IPS DF 6.9 (cell line): ENCODE data around the gene DSG4.
"Not testable (repeated sequence)": the region's sequence is repeated elsewhere in the genome, so short reads cannot be mapped to it uniquely, and the experiment has no call there.

Experiments
- DNase-seq: peaks from one replicate; pipeline ENCODE4 v3.0.0-alpha.2; 2013; ENCODE audit warnings: low read depth, low spot score
- H3K27ac ChIP-seq: one replicate; pipeline ENCODE4 v1.5.1; 2013; ENCODE audit warnings: low read length, control low read depth
- H3K27me3 ChIP-seq: 2 replicates; pipeline ENCODE4 v1.6.1; 2013; ENCODE audit warnings: mild to moderate bottlenecking, low read length; ENCODE audit not compliant: control insufficient read depth, insufficient read depth
- H3K36me3 ChIP-seq: 2 replicates; pipeline ENCODE4 v1.6.1; 2013; ENCODE audit warnings: low read length; ENCODE audit not compliant: control insufficient read depth, insufficient read depth
- H3K4me1 ChIP-seq: 2 replicates; pipeline ENCODE4 v1.6.1; 2013; ENCODE audit warnings: low read length; ENCODE audit not compliant: control insufficient read depth, insufficient read depth
- H3K4me3 ChIP-seq: 2 replicates; pipeline ENCODE4 v1.5.1; 2013; ENCODE audit warnings: mild to moderate bottlenecking, low read length
- H3K9me3 ChIP-seq: 2 replicates; pipeline ENCODE4 v1.6.1; 2013; ENCODE audit warnings: low read length, inconsistent platforms; ENCODE audit not compliant: control insufficient read depth, insufficient read depth
- WGBS: extraction: QIAGEN DNeasy Blood & Tissue Kit; methylation state at CpG from one replicate; pipeline ENCODE4 v1.1.7; 2013; ENCODE audit warnings: mixed read lengths, missing lambda C conversion rate; ENCODE audit not compliant: insufficient read length, insufficient coverage; 5-methylcytosine and 5-hydroxymethylcytosine counted together

The DSG4 gene

GRCh38 chr18:31376477-31376876, at the start of gene DSG4:
DSG4 (plus strand) TSS chr18:31376777; CDS start chr18:31376912, 135 bp downstream.
- H3K4me1 ChIP-seq, result no peaks in the 10 kb centered on the region
- H3K27ac ChIP-seq, result no peak within 1 kb of the TSS
- no peaks in the 10 kb centered on the region for H3K9me3 ChIP-seq
- H3K4me3 ChIP-seq, result no peak within 1 kb of the TSS
- no peak for DNase-seq
- no peaks in the 10 kb centered on the region for H3K27me3 ChIP-seq
- WGBS, result no CpG with 5 or more reads among the region's 3 CpGs
- H3K36me3 ChIP-seq, result no peaks in the 10 kb centered on the region

DNA sequence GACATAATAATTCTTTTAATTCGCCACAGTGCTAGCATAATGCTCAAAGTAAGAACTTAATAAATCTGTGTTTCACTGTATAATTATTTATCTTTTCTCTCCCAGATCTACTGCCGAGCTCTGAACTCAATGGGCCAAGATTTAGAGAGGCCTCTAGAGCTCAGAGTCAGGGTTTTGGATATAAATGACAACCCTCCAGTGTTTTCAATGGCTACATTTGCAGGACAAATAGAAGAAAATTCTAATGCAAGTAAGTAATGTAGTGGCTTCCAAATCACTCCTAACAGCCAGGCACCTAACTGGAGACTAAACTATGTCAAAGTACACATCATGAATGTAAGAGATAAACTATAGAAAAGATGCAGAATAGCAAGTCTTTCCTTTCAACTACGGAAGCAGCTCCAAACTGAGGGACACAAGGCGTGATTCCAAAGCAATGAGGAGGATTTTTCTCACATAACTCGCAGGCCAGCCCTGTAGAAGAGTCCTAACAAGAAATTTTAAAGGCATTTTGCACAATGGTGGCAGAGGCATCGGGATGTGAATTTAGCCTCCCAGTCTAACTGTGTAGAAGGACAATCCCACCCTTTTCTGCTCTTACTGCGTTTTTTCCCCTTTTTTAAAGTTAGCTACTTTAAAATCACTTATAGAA, 46.7 kb upstream of the DSG4 start:
- no peak overlapping the region for H3K27ac ChIP-seq
- no CpG with 5 or more reads among the region's 7 CpGs for WGBS
- no peaks in the 10 kb centered on the region for H3K27me3 ChIP-seq
- DNase-seq, result no peak
- no peaks in the 10 kb centered on the region for H3K36me3 ChIP-seq
- H3K4me3 ChIP-seq, result no peak overlapping the region
- H3K4me1 ChIP-seq, result no peaks in the 10 kb centered on the region; the same call in 1 of the 2 replicates
- no peaks in the 10 kb centered on the region for H3K9me3 ChIP-seq

DNA sequence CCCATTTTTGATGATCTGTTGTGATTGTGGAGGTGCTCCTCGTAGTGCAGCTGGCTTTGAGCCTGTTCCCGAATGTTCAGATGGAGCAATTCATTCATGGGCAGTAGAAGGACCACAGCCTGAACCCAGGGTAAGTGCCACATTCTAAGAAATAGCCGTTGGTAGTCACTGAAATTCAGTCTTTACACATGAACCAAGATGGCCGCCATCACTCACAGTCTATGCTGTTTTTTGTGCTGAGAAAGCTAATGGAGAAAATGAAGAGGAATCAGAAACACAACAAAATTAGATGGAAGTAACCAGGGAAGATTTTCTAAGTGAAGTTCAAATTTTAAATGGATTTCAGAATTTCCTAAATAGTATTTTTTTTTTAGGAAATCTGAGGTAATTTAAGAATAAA, 33.1 kb upstream of the DSG4 start:
- Histone ChIP-seq H3K27ac (no peak overlapping the region), H3K4me1 (no peaks in the 10 kb centered on the region), H3K9me3 (no peaks in the 10 kb centered on the region), H3K4me3 (no peak overlapping the region), H3K27me3 (no peaks in the 10 kb centered on the region), H3K36me3 (no peaks in the 10 kb centered on the region)
- no peak for DNase-seq
- no CpG with 5 or more reads among the region's 4 CpGs for WGBS

- WGBS, result no CpG with 5 or more reads among the region's 17 CpGs
- not testable (repeated sequence) for H3K27me3 ChIP-seq, H3K9me3 ChIP-seq, H3K27ac ChIP-seq, H3K4me3 ChIP-seq, H3K4me1 ChIP-seq, H3K36me3 ChIP-seq, DNase-seq
Measured at GRCh38 chr18:31353336-31353735, 23.2 kb upstream of the DSG4 start.

DNA sequence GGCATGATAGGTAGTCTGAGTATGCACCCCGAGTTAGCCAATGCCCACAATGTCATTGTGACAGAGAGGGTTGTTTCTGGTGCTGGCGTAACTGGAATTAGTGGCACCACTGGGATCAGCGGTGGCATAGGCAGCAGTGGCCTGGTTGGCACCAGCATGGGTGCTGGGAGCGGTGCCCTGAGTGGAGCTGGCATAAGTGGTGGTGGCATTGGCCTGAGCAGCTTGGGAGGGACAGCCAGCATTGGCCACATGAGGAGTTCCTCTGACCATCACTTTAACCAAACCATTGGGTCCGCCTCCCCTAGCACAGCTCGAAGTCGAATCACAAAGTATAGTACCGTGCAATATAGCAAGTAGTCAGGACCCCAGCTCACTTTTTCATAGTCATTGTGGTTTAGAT, 21.6 kb upstream of the DSG4 start:
- Histone ChIP-seq H3K36me3 (no peaks in the 10 kb centered on the region), H3K27me3 (no peaks in the 10 kb centered on the region), H3K4me3 (no peak overlapping the region), H3K9me3 (no peaks in the 10 kb centered on the region; the same call in 1 of the 2 replicates), H3K4me1 (no peaks in the 10 kb centered on the region), H3K27ac (no peak overlapping the region)
- DNase-seq, result no peak
- WGBS, result no CpG with 5 or more reads among the region's 8 CpGs

- H3K27me3 ChIP-seq, result no peaks in the 10 kb centered on the region
- no peak overlapping the region for H3K27ac ChIP-seq
- no peaks in the 10 kb centered on the region for H3K4me1 ChIP-seq
- WGBS, result no CpG with 5 or more reads among the region's 5 CpGs
- H3K4me3 ChIP-seq, result no peak overlapping the region
- no peaks in the 10 kb centered on the region for H3K36me3 ChIP-seq
- no peak for DNase-seq
- H3K9me3 ChIP-seq, result no peaks in the 10 kb centered on the region; the same call in 1 of the 2 replicates
Measured at GRCh38 chr18:31356025-31356424, 20.6 kb upstream of the DSG4 start.

- Histone ChIP-seq H3K4me3 (no peak overlapping the region), H3K27me3 (no peaks in the 10 kb centered on the region), H3K9me3 (no peaks in the 10 kb centered on the region), H3K36me3 (no peaks in the 10 kb centered on the region), H3K27ac (no peak overlapping the region), H3K4me1 (no peaks in the 10 kb centered on the region)
- no peak for DNase-seq
- WGBS, result no CpG with 5 or more reads among the region's 4 CpGs
Measured at GRCh38 chr18:31364190-31364589, 12.4 kb upstream of the DSG4 start.

GRCh38 chr18:31369478-31369877, 7.1 kb upstream of the DSG4 start:
- H3K27me3 ChIP-seq, result no peaks in the 10 kb centered on the region
- no peaks in the 10 kb centered on the region for H3K9me3 ChIP-seq
- no peak overlapping the region for H3K4me3 ChIP-seq
- DNase-seq, result no peak
- no peaks in the 10 kb centered on the region for H3K4me1 ChIP-seq
- H3K27ac ChIP-seq, result no peak overlapping the region
- no peaks in the 10 kb centered on the region for H3K36me3 ChIP-seq

DNA sequence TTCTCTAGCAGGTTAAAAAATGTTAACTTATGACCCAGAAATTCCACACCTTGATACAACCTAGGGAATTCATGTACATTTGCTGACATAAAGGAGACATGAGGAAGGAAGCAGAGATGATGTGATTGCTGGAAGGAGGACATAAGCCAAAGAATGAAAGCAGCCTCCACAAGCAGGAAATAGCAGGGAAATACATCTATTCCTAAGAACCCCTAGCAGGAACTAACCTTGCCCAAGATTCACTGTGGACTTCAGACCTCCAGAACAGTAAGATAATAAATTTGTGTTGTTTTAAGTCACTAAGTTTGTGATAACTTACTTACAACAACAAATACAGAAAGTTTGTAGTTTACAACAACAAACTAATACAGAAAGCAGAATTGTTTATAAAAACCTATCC, 4.6 kb upstream of the DSG4 start:
- H3K4me3 ChIP-seq, result no peak overlapping the region
- no peaks in the 10 kb centered on the region for H3K4me1 ChIP-seq
- H3K9me3 ChIP-seq, result no peaks in the 10 kb centered on the region
- H3K27ac ChIP-seq, result no peak overlapping the region
- H3K36me3 ChIP-seq, result no peaks in the 10 kb centered on the region
- DNase-seq, result no peak
- H3K27me3 ChIP-seq, result no peaks in the 10 kb centered on the region

GRCh38 chr18:31373641-31374040, 2.9 kb upstream of the DSG4 start:
- no peaks in the 10 kb centered on the region for H3K9me3 ChIP-seq
- no peak overlapping the region for H3K4me3 ChIP-seq
- H3K4me1 ChIP-seq, result no peaks in the 10 kb centered on the region
- no CpG with 5 or more reads among the region's 4 CpGs for WGBS
- H3K27me3 ChIP-seq, result no peaks in the 10 kb centered on the region
- H3K36me3 ChIP-seq, result no peaks in the 10 kb centered on the region
- no peak overlapping the region for H3K27ac ChIP-seq
- DNase-seq, result no peak

GRCh38 chr18:31380912-31381311, 4.3 kb downstream of the DSG4 start:
- no CpG with 5 or more reads among the region's 2 CpGs for WGBS
- Histone ChIP-seq H3K4me3 (no peak overlapping the region), H3K9me3 (no peaks in the 10 kb centered on the region), H3K27ac (no peak overlapping the region), H3K27me3 (no peaks in the 10 kb centered on the region), H3K4me1 (no peaks in the 10 kb centered on the region), H3K36me3 (no peaks in the 10 kb centered on the region)
- no peak for DNase-seq
